NCI-H82 treated with DMSO at 0.1 percent for 48 hours (cell line): ENCODE results near the gene MAPK1.
"Not testable (repeated sequence)": the region's sequence is repeated elsewhere in the genome, so short reads cannot be mapped to it uniquely, and the experiment has no call there.

Source experiments
- DNase-seq: peaks from one replicate; lab custom pipeline; 2025; ENCODE audit not compliant: unreplicated experiment; lab: John Stamatoyannopoulos, UW

Gene MAPK1

GRCh38 chr22:21759646-21760376, 107.6 kb downstream of the MAPK1 start:
- DNase-seq = no peak

- no peak for DNase-seq
These were observed 108.4 kb downstream of the MAPK1 start for GRCh38 chr22:21759093-21759492.

- DNase-seq = no peak
These were observed 109.2 kb downstream of the MAPK1 start for GRCh38 chr22:21758091-21758864.

- no peak for DNase-seq
These were observed 111.6 kb downstream of the MAPK1 start for GRCh38 chr22:21755851-21756284.

GRCh38 chr22:21754523-21754922, 112.9 kb downstream of the MAPK1 start:
- no peak for DNase-seq

- no peak for DNase-seq
These were observed 113.9 kb downstream of the MAPK1 start for GRCh38 chr22:21753374-21754111.

- DNase-seq = no peak
These were observed 115.2 kb downstream of the MAPK1 start for GRCh38 chr22:21752276-21752675.

- DNase-seq = no peak
These were observed 121.5 kb downstream of the MAPK1 start for GRCh38 chr22:21745948-21746347.

- DNase-seq = not testable (repeated sequence)
These were observed 122.5 kb downstream of the MAPK1 start for GRCh38 chr22:21744917-21745316.

GRCh38 chr22:21741790-21742189, 125.7 kb downstream of the MAPK1 start:
- no peak for DNase-seq

GRCh38 chr22:21741059-21741458, 126.4 kb downstream of the MAPK1 start:
- no peak for DNase-seq

- DNase-seq = no peak
These were observed 127.5 kb downstream of the MAPK1 start for GRCh38 chr22:21739828-21740377.

- no peak for DNase-seq
These were observed 128.5 kb downstream of the MAPK1 start for GRCh38 chr22:21738966-21739365.

- DNase-seq = no peak
These were observed 129.4 kb downstream of the MAPK1 start for GRCh38 chr22:21738081-21738480.

GRCh38 chr22:21736948-21737347, 130.5 kb downstream of the MAPK1 start:
- DNase-seq = no peak

GRCh38 chr22:21736084-21736642, 131.3 kb downstream of the MAPK1 start:
- DNase-seq = no peak

GRCh38 chr22:21735200-21736083, 132.0 kb downstream of the MAPK1 start, which contains the start of gene YPEL1:
Gene YPEL1, minus strand, starts transcription at chr22:21735794. Its CDS starts 25,050 bp downstream, at chr22:21710744.
- DNase-seq = peak; percentile 28

GRCh38 chr22:21734540-21735199, 132.8 kb downstream of the MAPK1 start:
- no peak for DNase-seq

- DNase-seq = no peak
These were observed 135.9 kb downstream of the MAPK1 start for GRCh38 chr22:21731503-21731902.
